IPS-20b (cell line): Measurements from ENCODE around the gene CPLX1.

Experiments used
- H3K27ac ChIP-seq: one replicate; pipeline ENCODE4 v1.5.1; 2013; ENCODE audit warnings: low read length
- H3K27me3 ChIP-seq: 2 replicates; pipeline ENCODE4 v1.6.1; 2013; ENCODE audit warnings: mild to moderate bottlenecking, low read length, inconsistent platforms; ENCODE audit not compliant: insufficient read depth
- H3K36me3 ChIP-seq: 2 replicates; pipeline ENCODE4 v1.6.1; 2013; ENCODE audit warnings: low read depth, mild to moderate bottlenecking, inconsistent platforms, low read length, moderate library complexity; ENCODE audit not compliant: insufficient read depth
- H3K4me1 ChIP-seq: 2 replicates; pipeline ENCODE4 v1.6.1; 2013; ENCODE audit warnings: mild to moderate bottlenecking, control low read depth, inconsistent platforms, low read length, moderate library complexity; ENCODE audit not compliant: insufficient read depth
- H3K4me3 ChIP-seq: 2 replicates; pipeline ENCODE4 v1.5.1; 2013; ENCODE audit warnings: mild to moderate bottlenecking, low read length, inconsistent platforms
- H3K9ac ChIP-seq: 2 replicates; pipeline ENCODE4 v1.6.1; 2013; ENCODE audit warnings: low read depth, mild to moderate bottlenecking, inconsistent platforms, low read length, moderate library complexity
- H3K9me3 ChIP-seq: 2 replicates; pipeline ENCODE4 v1.6.1; 2013; ENCODE audit warnings: mild to moderate bottlenecking, low read depth, low read length, inconsistent platforms; ENCODE audit not compliant: insufficient read depth

The CPLX1 gene

DNA sequence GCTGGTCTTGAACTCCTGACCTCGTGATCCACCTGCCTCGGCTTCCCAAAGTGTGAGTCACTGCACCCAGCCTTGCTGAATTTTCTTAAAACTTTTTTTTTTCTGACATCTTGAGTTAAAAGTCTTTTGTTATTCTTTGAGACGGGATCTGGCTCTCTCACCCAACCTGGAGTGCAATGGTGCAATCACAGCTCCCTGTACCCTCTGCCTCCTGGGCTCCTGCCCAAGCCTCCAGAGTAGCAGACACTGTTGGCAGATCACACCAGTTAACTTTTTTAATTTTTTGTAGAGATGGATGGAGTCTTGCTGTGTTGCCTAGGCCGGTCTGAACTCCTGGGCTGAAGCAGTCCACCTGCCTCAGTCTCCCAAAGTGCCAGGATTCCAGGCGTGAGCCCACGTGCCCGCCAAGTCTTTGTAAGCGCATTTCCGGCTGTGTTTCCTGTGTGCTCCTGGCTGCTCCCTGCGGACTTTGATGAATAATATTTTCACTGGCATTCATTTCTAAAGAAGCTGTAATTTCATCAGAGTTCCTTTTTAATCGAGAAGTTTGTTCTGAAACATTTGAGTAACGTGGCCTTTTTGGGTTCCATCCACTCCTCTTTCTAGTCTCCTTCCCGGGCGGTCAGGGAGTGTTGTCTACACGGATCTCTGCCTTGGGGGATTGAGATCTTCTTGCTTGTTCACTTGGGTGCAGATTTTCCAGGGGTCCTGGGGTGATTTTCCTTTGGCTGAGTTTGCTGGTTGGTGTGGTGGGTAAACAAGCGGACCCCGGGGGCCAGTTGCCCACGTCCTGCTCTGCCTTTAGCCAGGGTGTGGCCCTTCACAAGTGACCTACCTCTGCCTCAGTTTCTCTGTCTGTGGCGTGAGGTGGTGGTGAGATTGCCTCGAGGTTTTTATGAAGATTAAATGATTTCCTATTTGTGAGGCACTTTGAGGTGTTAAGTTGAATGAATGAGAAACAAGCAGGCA, 75.9 kb downstream of the CPLX1 start:
- Histone ChIP-seq H3K9me3 (no peaks in the 10 kb centered on the region), H3K4me1 (no peaks in the 10 kb centered on the region), H3K9ac (no peak overlapping the region), H3K4me3 (no peak overlapping the region), H3K27me3 (no peaks in the 10 kb centered on the region), H3K27ac (no peak overlapping the region), H3K36me3 (peaks cover 39% of the 10 kb centered on the region)

DNA sequence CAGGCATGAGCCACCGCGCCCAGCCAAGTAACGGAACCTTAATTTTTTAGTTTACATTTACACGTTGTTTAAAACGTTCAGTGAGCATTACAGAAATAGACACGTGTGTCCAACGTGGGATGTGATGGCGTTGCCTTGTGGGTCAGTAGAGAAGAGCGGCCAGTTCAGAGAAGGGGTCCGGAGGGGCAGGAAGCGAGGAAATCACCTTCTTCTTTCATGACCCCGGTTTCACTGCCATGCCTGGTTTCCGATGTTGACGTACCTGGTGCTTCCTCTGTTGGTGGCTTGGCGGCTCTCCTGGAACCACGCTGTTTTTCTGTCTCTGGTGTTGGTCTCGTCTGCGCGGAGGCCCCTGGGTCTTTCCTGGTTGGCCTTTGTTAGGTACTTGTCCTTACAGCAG, 77.5 kb downstream of the CPLX1 start:
- H3K9me3 ChIP-seq = no peaks in the 10 kb centered on the region
- no peak overlapping the region for H3K4me3 ChIP-seq
- no peaks in the 10 kb centered on the region for H3K4me1 ChIP-seq
- peaks cover 34% of the 10 kb centered on the region for H3K36me3 ChIP-seq
- H3K27me3 ChIP-seq = no peaks in the 10 kb centered on the region
- no peak overlapping the region for H3K9ac ChIP-seq
- no peak overlapping the region for H3K27ac ChIP-seq

DNA sequence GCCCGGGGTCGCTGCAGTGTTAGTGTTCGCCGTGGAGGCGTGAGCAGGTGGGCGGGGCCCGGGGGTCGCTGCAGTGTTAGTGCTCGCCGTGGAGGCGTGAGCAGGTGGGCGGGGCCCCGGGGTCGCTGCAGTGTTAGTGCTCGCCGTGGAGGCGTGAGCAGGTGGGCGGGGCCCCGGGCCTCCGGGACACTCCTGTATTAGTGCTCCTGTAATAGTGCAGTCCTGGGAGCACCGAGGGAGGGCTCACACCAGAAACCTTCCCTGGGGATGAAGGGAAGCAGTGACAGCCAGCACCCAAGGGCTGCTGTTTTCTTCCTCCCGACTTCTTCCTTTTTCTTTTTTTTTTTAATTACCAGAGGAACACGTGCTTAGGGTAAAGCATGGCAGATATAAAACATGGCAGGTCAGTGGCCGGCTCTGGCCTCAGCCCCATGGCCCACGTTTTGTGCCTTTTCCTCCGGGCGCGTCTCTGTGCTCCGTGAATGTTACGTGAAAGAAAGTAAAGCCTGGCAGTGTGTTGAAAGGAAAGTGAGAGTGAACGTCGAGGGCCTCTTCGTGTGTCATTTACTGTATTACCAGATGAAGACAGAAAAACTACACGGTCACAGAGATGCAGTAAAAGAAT, 78.3 kb downstream of the CPLX1 start:
- Histone ChIP-seq H3K4me3 (no peak overlapping the region), H3K4me1 (no peaks in the 10 kb centered on the region), H3K27me3 (no peaks in the 10 kb centered on the region), H3K9me3 (no peaks in the 10 kb centered on the region), H3K36me3 (peaks cover 32% of the 10 kb centered on the region), H3K9ac (no peak overlapping the region), H3K27ac (no peak overlapping the region)

DNA sequence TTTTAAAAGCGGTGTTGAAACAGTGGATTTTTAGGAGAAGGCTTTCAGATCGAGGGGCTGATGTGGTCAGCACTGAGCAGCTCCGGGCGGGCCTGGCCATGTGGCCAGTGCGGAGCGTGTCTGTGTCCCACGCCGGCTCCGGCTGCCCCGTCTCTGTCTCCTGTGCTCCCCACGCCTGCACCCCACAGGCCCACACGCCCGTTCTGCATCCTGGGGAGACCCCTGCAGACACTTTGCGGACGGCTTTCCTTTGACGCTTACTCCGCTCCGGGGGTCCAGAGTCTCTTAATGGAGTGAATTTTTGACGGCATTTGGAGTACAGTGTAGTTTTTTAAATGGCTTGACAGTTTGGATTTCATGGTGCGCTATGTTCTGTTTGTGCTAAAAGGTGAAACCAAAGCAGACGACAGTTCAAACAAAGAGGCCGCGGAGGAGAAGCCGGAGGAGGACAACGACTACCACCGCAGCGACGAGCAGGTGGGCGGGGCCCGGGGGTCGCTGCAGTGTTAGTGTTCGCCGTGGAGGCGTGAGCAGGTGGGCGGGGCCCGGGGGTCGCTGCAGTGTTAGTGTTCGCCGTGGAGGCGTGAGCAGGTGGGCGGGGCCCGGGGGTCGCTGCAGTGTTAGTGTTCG, 81.6 kb downstream of the CPLX1 start:
- Histone ChIP-seq H3K9me3 (no peaks in the 10 kb centered on the region), H3K4me3 (no peak overlapping the region), H3K9ac (no peak overlapping the region), H3K27me3 (no peaks in the 10 kb centered on the region), H3K27ac (no peak overlapping the region), H3K36me3 (peaks cover 36% of the 10 kb centered on the region), H3K4me1 (no peaks in the 10 kb centered on the region)

DNA sequence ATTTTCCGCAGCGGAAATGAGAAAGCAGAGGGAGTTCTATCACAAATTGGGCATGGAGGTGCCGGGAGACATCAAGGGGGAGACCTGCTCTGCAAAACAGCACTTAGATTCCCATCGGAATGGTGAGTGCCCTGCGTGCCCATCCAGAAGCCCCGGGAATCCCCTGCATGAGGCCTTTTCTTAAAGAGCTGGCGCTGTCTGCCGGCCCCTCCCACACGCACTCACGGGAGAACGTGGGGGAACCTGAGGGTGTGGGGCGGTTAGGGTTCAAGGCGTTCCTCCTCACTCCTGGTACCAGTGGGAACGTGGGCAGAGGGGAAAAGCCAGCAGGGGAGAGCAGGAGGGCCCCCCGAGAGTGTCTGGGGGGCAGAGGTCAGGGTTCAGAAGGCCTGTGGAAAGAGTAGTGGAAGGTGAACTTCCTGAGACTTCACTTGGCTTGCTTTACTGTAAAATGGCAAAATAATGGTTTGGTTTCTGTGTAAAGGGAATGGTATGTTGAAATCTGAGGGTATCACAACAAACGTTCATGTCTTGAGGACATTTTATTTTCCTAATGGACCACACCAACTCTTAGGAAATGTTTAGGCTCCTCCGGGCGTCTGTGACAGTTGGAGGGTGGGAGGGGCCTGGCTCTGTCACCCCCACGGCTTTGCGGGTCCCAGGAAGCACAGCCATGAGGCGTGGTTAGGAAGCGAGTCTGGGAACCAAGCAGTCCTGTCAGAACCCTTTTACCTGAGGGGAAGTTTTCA, 82.3 kb downstream of the CPLX1 start:
- Histone ChIP-seq H3K36me3 (peaks cover 41% of the 10 kb centered on the region), H3K27ac (no peak overlapping the region), H3K4me1 (no peaks in the 10 kb centered on the region), H3K9me3 (no peaks in the 10 kb centered on the region), H3K27me3 (no peaks in the 10 kb centered on the region), H3K4me3 (no peak overlapping the region), H3K9ac (no peak overlapping the region)

DNA sequence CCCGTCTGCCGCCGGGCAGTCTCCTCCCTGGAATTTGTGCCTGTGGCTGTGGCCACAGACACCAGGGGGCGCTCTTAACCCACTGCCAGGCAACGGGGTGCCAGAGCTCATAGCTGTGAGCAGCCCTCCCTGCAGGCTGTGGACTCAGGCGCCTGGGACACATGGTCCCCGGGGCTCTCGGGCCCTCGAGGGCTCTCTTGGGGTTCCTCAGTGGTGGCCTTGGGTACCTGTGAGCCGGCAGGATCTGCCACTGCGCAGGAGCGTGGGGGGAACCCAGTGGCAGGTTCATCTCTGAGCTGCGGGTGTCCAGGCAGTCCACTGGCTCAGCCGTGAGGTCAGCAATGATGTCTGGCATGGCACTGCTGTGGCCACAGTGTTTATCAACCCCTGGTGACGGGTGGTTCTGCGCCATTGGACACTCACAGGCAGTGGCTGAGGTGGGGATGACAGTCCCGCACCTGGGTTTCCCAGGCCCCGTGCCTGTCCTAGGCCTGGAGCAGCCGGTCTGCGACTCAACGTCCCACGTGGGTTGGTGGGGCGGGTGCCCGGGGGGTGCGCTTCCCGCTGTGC, 83.1 kb downstream of the CPLX1 start:
- no peak overlapping the region for H3K9ac ChIP-seq
- H3K36me3 ChIP-seq = peaks cover 37% of the 10 kb centered on the region
- no peak overlapping the region for H3K27ac ChIP-seq
- no peaks in the 10 kb centered on the region for H3K4me1 ChIP-seq
- no peaks in the 10 kb centered on the region for H3K9me3 ChIP-seq
- no peak overlapping the region for H3K4me3 ChIP-seq
- H3K27me3 ChIP-seq = no peaks in the 10 kb centered on the region

DNA sequence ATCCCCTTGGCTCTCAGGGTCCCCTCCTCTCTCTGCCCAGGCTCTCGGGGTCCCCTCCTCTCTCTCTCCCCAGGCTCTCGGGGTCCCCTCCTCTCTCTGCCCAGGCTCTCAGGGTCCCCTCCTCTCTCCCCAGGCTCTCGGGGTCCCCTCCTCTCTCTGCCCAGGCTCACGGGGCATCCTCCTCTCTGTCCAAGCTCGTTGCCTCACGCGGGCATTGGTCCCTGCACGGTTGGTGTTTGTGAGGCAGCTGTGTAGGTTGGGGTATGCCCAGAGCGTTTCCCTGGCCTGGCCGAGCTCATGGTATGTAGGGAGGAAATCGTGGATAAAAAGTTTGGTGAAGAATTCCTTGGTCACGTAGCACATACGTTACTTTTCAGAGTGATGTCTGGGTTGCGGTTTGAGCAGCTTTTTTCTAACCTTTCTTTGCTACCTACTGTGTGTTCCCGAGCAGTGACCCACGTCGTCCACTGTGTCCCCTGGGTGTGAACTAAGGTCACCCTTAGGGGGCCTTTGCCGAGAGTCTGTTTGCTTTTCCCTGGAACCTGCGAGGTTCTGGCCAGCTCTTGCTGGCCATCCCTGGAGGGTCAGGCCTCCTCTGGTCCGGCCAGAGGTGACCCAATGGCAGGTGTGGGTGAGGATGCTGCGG, 83.7 kb downstream of the CPLX1 start:
- H3K27ac ChIP-seq = no peak overlapping the region
- peaks cover 42% of the 10 kb centered on the region for H3K36me3 ChIP-seq
- H3K9ac ChIP-seq = no peak overlapping the region
- no peaks in the 10 kb centered on the region for H3K9me3 ChIP-seq
- no peaks in the 10 kb centered on the region for H3K27me3 ChIP-seq
- H3K4me1 ChIP-seq = no peaks in the 10 kb centered on the region
- no peak overlapping the region for H3K4me3 ChIP-seq

DNA sequence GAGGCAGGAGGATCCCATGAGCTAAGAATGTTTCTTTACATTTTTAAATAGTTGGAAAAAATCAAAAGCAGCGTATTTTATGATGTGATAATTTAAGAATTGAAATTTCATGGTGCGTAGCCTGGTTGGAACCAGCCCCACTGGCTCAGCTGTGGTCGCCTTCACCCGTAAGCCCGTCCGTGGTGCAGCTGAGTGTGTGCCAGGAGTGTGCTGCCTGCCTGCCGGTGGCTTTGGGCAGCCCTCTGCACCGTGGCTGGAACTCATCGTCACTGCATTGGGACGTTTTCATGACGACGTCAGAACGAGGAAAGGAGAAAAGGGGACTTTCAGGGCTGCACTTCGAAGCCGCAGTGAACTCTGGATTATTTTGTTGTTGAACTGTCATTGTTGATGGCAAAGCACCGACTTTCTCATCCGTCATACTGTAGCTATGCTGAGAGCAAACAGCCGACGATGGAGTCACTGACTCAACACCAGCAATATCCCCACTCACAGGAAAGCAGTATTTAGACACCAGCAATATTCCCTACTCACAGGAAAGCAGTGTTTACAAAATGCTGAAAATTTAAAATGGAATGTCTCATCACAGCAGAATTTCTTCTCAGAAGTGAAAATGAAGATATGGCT, 85.2 kb downstream of the CPLX1 start:
- Histone ChIP-seq H3K9me3 (no peaks in the 10 kb centered on the region), H3K9ac (no peak overlapping the region), H3K27me3 (no peaks in the 10 kb centered on the region), H3K4me1 (no peaks in the 10 kb centered on the region), H3K27ac (no peak overlapping the region), H3K4me3 (no peak overlapping the region), H3K36me3 (peaks cover 45% of the 10 kb centered on the region)

DNA sequence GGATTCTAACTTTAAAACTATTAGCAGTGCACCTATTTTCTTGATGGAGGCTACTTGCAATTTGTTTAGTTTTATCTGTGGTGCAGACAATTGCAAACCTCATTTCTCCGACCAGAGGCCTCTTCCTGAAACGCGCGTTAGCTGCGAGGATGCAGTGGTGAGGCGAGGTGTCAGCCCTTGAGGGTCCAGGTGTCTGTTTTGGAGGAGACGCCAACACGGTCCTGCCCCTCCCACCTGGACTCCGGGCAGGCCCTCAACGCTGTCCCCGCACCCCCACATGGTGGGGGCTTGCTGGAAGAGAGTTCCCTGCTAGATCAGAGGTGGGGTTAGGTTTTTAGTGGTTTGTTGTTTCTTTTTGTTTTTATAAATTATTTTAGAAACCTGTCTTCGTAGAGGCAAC, 85.9 kb downstream of the CPLX1 start:
- H3K9me3 ChIP-seq = no peaks in the 10 kb centered on the region
- H3K27ac ChIP-seq = no peak overlapping the region
- H3K9ac ChIP-seq = no peak overlapping the region
- no peaks in the 10 kb centered on the region for H3K4me1 ChIP-seq
- peaks cover 52% of the 10 kb centered on the region for H3K36me3 ChIP-seq
- H3K4me3 ChIP-seq = no peak overlapping the region
- no peaks in the 10 kb centered on the region for H3K27me3 ChIP-seq

DNA sequence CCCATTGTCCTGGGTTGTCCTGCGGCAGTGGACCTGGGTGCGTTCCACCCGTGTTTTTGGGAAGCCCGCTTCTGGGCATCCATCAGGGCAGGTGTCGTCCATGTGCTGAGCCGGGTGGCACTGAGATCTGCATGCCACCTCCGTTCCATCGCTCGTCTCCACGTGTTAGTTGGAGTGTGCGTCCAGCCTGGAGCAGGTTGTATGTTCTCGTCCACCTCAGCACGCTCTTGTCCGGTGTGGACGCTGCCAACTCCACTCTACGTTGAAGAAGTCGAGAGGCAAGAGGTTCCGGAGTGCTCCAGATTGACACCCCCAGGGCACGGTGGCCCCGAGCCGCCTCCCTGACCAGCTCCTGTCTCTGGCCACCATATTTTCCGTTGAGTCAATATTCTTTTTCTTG, 86.4 kb downstream of the CPLX1 start:
- Histone ChIP-seq H3K36me3 (peaks cover 57% of the 10 kb centered on the region), H3K9me3 (no peaks in the 10 kb centered on the region), H3K9ac (no peak overlapping the region), H3K27me3 (no peaks in the 10 kb centered on the region), H3K4me3 (no peak overlapping the region), H3K27ac (no peak overlapping the region), H3K4me1 (no peaks in the 10 kb centered on the region)
